NK-92 (cell line): ENCODE measurements around the gene ALDH4A1.
"Not testable (repeated sequence)": the region's sequence is repeated elsewhere in the genome, so short reads cannot be mapped to it uniquely, and the experiment has no call there.

Experiments used
- DNase-seq: peaks from one replicate; lab custom pipeline; 2025; ENCODE audit not compliant: unreplicated experiment; lab: John Stamatoyannopoulos, UW

ALDH4A1 gene

GRCh38 chr1:18879215-18879790, 23.1 kb downstream of the ALDH4A1 start:
- no peak for DNase-seq

- DNase-seq: no peak
Observed at GRCh38 chr1:18878538-18879214, 23.7 kb downstream of the ALDH4A1 start.

GRCh38 chr1:18877282-18877681, 25.1 kb downstream of the ALDH4A1 start:
- DNase-seq: no peak

GRCh38 chr1:18876210-18876609, 26.1 kb downstream of the ALDH4A1 start:
- no peak for DNase-seq

- no peak for DNase-seq
Observed at GRCh38 chr1:18875796-18876128, 26.6 kb downstream of the ALDH4A1 start.

- no peak for DNase-seq
Observed at GRCh38 chr1:18875107-18875795, 27.1 kb downstream of the ALDH4A1 start.

- no peak for DNase-seq
Observed at GRCh38 chr1:18874600-18874999, 27.8 kb downstream of the ALDH4A1 start.

- no peak for DNase-seq
Observed at GRCh38 chr1:18874036-18874435, 28.3 kb downstream of the ALDH4A1 start.

- no peak for DNase-seq
Observed at GRCh38 chr1:18872071-18872611, 30.2 kb downstream of the ALDH4A1 start.

GRCh38 chr1:18871401-18872070, 30.8 kb downstream of the ALDH4A1 start:
- DNase-seq: no peak

- no peak for DNase-seq
Observed at GRCh38 chr1:18870957-18871356, 31.4 kb downstream of the ALDH4A1 start.

GRCh38 chr1:18870595-18870865, 31.8 kb downstream of the ALDH4A1 start:
- not testable (repeated sequence) for DNase-seq

GRCh38 chr1:18869847-18870594, 32.3 kb downstream of the ALDH4A1 start:
- DNase-seq: no peak

- DNase-seq: no peak
Observed at GRCh38 chr1:18868801-18869424, 33.4 kb downstream of the ALDH4A1 start.

- no peak for DNase-seq
Observed at GRCh38 chr1:18868354-18868753, 34.0 kb downstream of the ALDH4A1 start.

- DNase-seq: no peak
Observed at GRCh38 chr1:18866846-18867245, 35.5 kb downstream of the ALDH4A1 start.

- DNase-seq: no peak
Observed at GRCh38 chr1:18866314-18866713, 36.0 kb downstream of the ALDH4A1 start.

- no peak for DNase-seq
Observed at GRCh38 chr1:18865176-18865575, 37.2 kb downstream of the ALDH4A1 start.

GRCh38 chr1:18861590-18861989, 40.8 kb downstream of the ALDH4A1 start:
- DNase-seq: no peak

GRCh38 chr1:18861082-18861481, 41.3 kb downstream of the ALDH4A1 start:
- DNase-seq: no peak

GRCh38 chr1:18859560-18859959, 42.8 kb downstream of the ALDH4A1 start, which contains the start of gene TAS1R2:
TAS1R2 (minus strand) TSS chr1:18859660; CDS start chr1:18859660, 0 bp downstream.
- no peak for DNase-seq
